Vagina (tissue), 2 donors: Measurements from ENCODE around the gene NEDD4L.

Experiments
- POLR2AphosphoS5 ChIP-seq, 2 donors: sonication (generic); formaldehyde crosslinking; IDR thresholded peaks; one replicate each; pipeline ENCODE4 v1.9.0; 2017; ENCODE audit warnings: antibody characterized with exemption in 2 of 2, mild to moderate bottlenecking in 2 of 2, low read depth in 1 of 2; ENCODE audit not compliant: insufficient read depth in 1 of 2
- TF ChIP-seq, protein P1 (sequence below), 3 experiments: fragments of 450-650 bp in 2 of 3; fragments of 200-600 bp in 1 of 3; sonication (generic) in 1 of 3; IDR thresholded peaks; one replicate each; pipeline ENCODE4 v1.5.1; 2017 to 2019; ENCODE audit warnings: antibody characterized with exemption in 3 of 3, mild to moderate bottlenecking in 2 of 3, moderate library complexity in 2 of 3

DNA sequence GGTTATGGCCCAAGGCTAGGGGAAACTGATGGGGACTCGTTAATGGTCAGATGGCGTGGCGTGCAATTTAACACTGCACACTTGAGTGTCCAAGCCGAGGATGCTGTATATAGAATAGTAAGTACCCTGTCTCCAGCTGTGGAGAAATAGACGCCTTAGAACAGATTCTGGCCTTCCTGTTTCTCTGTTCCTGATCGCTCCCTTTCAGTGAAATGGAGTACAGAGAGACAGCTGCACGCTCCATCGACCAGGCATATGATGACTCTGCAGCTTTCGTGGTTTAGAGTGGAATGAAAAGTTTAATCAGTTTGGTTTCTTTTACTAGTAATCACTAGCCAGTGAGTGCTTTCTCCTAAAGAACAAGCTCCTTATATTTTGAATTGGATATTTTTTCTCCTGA lies 213.4 kb downstream of the NEDD4L start:
- no peak for TF ChIP-seq POLR2AphosphoS5 (IDR thresholded peaks at IDR 0.05; ENCODE audit: insufficient read depth in 1 of 2, low read depth in 1 of 2)
- TF ChIP-seq, protein P1, sequence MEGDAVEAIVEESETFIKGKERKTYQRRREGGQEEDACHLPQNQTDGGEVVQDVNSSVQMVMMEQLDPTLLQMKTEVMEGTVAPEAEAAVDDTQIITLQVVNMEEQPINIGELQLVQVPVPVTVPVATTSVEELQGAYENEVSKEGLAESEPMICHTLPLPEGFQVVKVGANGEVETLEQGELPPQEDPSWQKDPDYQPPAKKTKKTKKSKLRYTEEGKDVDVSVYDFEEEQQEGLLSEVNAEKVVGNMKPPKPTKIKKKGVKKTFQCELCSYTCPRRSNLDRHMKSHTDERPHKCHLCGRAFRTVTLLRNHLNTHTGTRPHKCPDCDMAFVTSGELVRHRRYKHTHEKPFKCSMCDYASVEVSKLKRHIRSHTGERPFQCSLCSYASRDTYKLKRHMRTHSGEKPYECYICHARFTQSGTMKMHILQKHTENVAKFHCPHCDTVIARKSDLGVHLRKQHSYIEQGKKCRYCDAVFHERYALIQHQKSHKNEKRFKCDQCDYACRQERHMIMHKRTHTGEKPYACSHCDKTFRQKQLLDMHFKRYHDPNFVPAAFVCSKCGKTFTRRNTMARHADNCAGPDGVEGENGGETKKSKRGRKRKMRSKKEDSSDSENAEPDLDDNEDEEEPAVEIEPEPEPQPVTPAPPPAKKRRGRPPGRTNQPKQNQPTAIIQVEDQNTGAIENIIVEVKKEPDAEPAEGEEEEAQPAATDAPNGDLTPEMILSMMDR (IDR thresholded peaks at IDR 0.05): no peak
